Measurements from ENCODE around the gene CD200. TPM values are rescaled to one million over a fixed set of nuclear protein-coding genes. Genes with fewer than 3 reads are reported as not detected.

CD200 gene
- total and polyA plus RNA-seq, 2 of the 4 experiments (the other 2 are of a cell fraction): 1.1 to 1.7 TPM

DNA sequence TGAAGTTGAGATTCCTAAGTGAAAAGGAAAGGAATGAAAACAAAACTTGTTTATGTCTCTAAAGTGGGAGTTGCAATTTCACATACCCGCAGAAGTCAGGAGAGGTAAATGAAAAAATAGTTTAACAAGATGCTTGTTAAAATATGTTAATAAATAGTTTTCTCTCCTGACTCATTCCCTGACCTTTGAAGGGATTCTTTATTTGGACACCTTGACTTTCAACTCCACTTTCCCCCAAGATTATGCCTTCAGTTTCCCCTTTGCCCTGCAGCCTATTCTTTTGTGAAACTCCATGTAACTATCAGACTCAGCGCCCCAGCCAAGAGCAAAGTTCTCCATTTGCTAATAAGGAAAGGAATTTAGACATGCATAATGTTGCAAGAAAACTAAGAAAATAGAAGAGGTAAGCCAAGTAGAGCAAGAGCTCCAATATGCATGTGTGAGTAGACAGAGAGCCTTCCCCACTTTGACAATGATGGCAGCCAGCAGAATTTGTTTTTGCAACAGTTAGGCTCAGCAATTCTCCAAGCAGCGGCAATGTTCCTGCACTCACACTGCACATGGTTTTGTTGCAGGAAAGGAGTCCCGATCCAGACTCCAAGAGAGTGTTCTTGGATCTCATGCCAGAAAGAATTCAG, 61.2 kb downstream of the CD200 start:
- intact Hi-C loops (cut with micrococcal nuclease) (no loop called here), dilution Hi-C loops (cut with HindIII; ENCODE audit: low sequenced_read_pairs, unreplicated experiment) (no loop called here), in situ Hi-C loops (cut with MboI; ENCODE audit: low sequenced_read_pairs) (no loop called here)
- no CpG with 5 or more reads among the region's 4 CpGs for WGBS, 2 experiments (ENCODE audit: extremely low coverage in 2 of 2, insufficient read length in 1 of 2)
- H3K23ac ChIP-seq (ENCODE audit: low read depth, low read length): peak overlapping the region; percentile 2; the same call in 1 of the 2 replicates
- peak overlapping the region; percentile 39 for H3K4ac ChIP-seq (ENCODE audit: low read depth, low read length)
- no peak for TF ChIP-seq POLR2A (IDR thresholded peaks at IDR 0.05; ENCODE audit: low read depth, low read length)
- no peak for TF ChIP-seq FOS (IDR thresholded peaks at IDR 0.05; ENCODE audit: low read depth, low read length)
- TF ChIP-seq MXI1 (IDR thresholded peaks at IDR 0.05; ENCODE audit: borderline replicate concordance, low read depth, low read length): no peak
- peak overlapping the region; percentile 67 for H4K91ac ChIP-seq (ENCODE audit: insufficient read depth, low read depth, low read length)
- peaks cover 17% of the 10 kb centered on the region for H3K4me1 ChIP-seq (ENCODE audit: control insufficient read depth, insufficient read depth, low read length)
- peak overlapping the region; percentile 18 for H2BK120ac ChIP-seq (ENCODE audit: low read depth, low read length)
- no peak overlapping the region for H2AK5ac ChIP-seq (ENCODE audit: low read depth, low read length)
- H2AFZ ChIP-seq (replicated peaks; ENCODE audit: low read length, poor library complexity): no peak overlapping the region
- no peak overlapping the region for H2AK9ac ChIP-seq (replicated peaks; ENCODE audit: low read depth, low read length, poor library complexity)
- BruUV-seq (replicated peaks): no TSS peak
- H3K9me3 ChIP-seq (ENCODE audit: control insufficient read depth, insufficient read depth, low read length): peaks cover 2% of the 10 kb centered on the region; the same call in 1 of the 2 replicates
- peak overlapping the region; percentile 32; the same call in 1 of the 2 replicates for H3K14ac ChIP-seq (replicated peaks; ENCODE audit: low read depth, low read length)
- CTCF ChIA-PET: no interaction called here
- peak overlapping the region; percentile 94 for H3K18ac ChIP-seq (ENCODE audit: low read depth, low read length)
- no peak; the same call in 1 of the 2 replicates for ATAC-seq (ENCODE audit: low read depth)
- H3K27ac ChIP-seq (ENCODE audit: insufficient read depth, low read length): peak overlapping the region; percentile 99
- H4K20me1 ChIP-seq (ENCODE audit: insufficient read depth, low read length): no peaks in the 10 kb centered on the region
- peak overlapping the region; percentile 51 for H3K4me2 ChIP-seq (ENCODE audit: low read depth, low read length)
- no peaks in the 10 kb centered on the region for H3K36me3 ChIP-seq (ENCODE audit: control insufficient read depth, insufficient read depth, low read length)
- H4K8ac ChIP-seq (ENCODE audit: low read depth in 2 of 2, low read length in 2 of 2): peak overlapping the region; percentile 14 to 36
- POLR2A ChIA-PET (ENCODE audit: unreplicated experiment): no interaction called here
- peak; percentile 45 for DNase-seq
- 0 out of 2 replicates have a peak overlapping the region, but pooled peaks have one; percentile 57 for H3K9ac ChIP-seq (ENCODE audit: low read depth, low read length)
- H3K56ac ChIP-seq (ENCODE audit: extremely low read depth, insufficient read depth, low read length): no peak overlapping the region
- H3K4me3 ChIP-seq (ENCODE audit: insufficient read depth, low read depth, low read length): no peak overlapping the region
- peaks cover 7% of the 10 kb centered on the region for H3K9me1 ChIP-seq (ENCODE audit: insufficient read depth, low read length)
- no peaks in the 10 kb centered on the region for H3K79me1 ChIP-seq (ENCODE audit: low read depth in 1 of 2, low read length in 2 of 2)
- no peaks in the 10 kb centered on the region for H3K27me3 ChIP-seq (ENCODE audit: control insufficient read depth, insufficient read depth, low read length)
- peak overlapping the region; percentile 96 for H4K5ac ChIP-seq (ENCODE audit: low read depth, low read length)
- H2BK15ac ChIP-seq (ENCODE audit: low read depth, low read length): peak overlapping the region; percentile 6; the same call in 1 of the 3 replicates
- peak overlapping the region; percentile 85 for H2BK5ac ChIP-seq (ENCODE audit: low read depth, low read length, poor library complexity, severe bottlenecking)
- peak overlapping the region; percentile 11 for H2BK20ac ChIP-seq (ENCODE audit: low read depth, low read length)

Data from IMR-90 (cell line).